HepG2 (cell line): ENCODE data around the gene ADRM1. TPM values are rescaled to one million over a fixed set of nuclear protein-coding genes. Genes with fewer than 3 reads are reported as not detected.

Experiments
- ATAC-seq: fragments of 200-7000 bp; cut with Tn5 transposase; 3 replicates; pipeline ENCODE4 v1.9.1; 2020; ENCODE audit warnings: mild to moderate bottlenecking, moderate library complexity
- BruUV-seq: library from RNA; stranded (reverse); fragments of 400-500 nt; replicated peaks from 2 replicates; lab custom pipeline; 2021; lab: Mats Ljungman, UMichigan
- CTCF ChIA-PET: fragments of 300-600 bp; formaldehyde crosslinking; extraction: SDS; loops from one replicate; lab custom pipeline; 2021; ENCODE audit warnings: low total read pairs, inconsistent platforms, low intra/inter-chr PET ratio; lab: Yijun Ruan, JAX
- POLR2A ChIA-PET: fragments of 350-600 bp; sonication (Branson Sonifier 250); formaldehyde crosslinking; loops from one replicate; lab custom pipeline; 2020; ENCODE audit warnings: antibody characterized with exemption, inconsistent platforms; lab: Yijun Ruan, JAX
- DNase-seq: peaks from one replicate; pipeline ENCODE4 v3.0.0-alpha.2; 2015; ENCODE audit warnings: low spot score
- FAIRE-seq: peaks from 3 replicates; lab custom pipeline; 2011; peaks lifted over from hg19 to GRCh38; lab: Jason Lieb, UNC
- H2AFZ ChIP-seq: one replicate; pipeline ENCODE4 v1.6.1; 2011; ENCODE audit warnings: low read length, inconsistent platforms
- H3K27ac ChIP-seq: fragments of 300-600 bp; 3 replicates; pipeline ENCODE4 v1.8.0; 2011; ENCODE audit warnings: mixed run types, mild to moderate bottlenecking, mixed read lengths, low read length, inconsistent platforms; ENCODE audit not compliant: insufficient read depth; ENCODE audit errors: extremely low read length
- H3K27me3 ChIP-seq, 2 experiments: fragments of 200-600 bp in 1 of 2; 2 replicates in 1 of 2; 3 replicates in 1 of 2; pipeline versions ENCODE4 v1.6.0 to v1.8.0; 2011; ENCODE audit warnings: low read length in 2 of 2, mild to moderate bottlenecking in 2 of 2, moderate library complexity in 2 of 2, inconsistent platforms in 1 of 2; ENCODE audit not compliant: insufficient read depth in 2 of 2, control insufficient read depth in 1 of 2
- H3K36me3 ChIP-seq, 2 experiments: fragments of 200-600 bp in 1 of 2; replicated peaks in 1 of 2; 2 replicates in 1 of 2; 3 replicates in 1 of 2; pipeline versions ENCODE4 v1.5.1 to v1.8.0; 2011; ENCODE audit warnings: low read length in 2 of 2, inconsistent platforms in 1 of 2; ENCODE audit not compliant: insufficient read depth in 2 of 2, control insufficient read depth in 1 of 2
- H3K4me1 ChIP-seq: 2 replicates; pipeline ENCODE4 v1.5.1; 2012; ENCODE audit warnings: low read length, inconsistent platforms; ENCODE audit not compliant: insufficient read depth
- H3K4me2 ChIP-seq: 2 replicates; pipeline ENCODE4 v1.6.0; 2011; ENCODE audit warnings: low read depth, low read length, inconsistent platforms
- H3K4me3 ChIP-seq, 3 experiments: fragments of 200-600 bp in 1 of 3; sonication (generic), shearing (Covaris generic) in 1 of 3; replicated peaks in 1 of 3; 2 replicates each; pipeline ENCODE4 v1.5.1; 2011 to 2016; ENCODE audit warnings: low read length in 3 of 3, inconsistent platforms in 2 of 3, low read depth in 2 of 3, mild to moderate bottlenecking in 2 of 3, control low read depth in 1 of 3, mixed read lengths in 1 of 3; ENCODE audit not compliant: insufficient read depth in 1 of 3
- H3K79me2 ChIP-seq: one replicate; pipeline ENCODE4 v1.6.1; 2011; ENCODE audit warnings: low read length, inconsistent platforms; ENCODE audit not compliant: insufficient read depth
- H3K9ac ChIP-seq: 2 replicates; pipeline ENCODE4 v1.6.0; 2011; ENCODE audit warnings: mild to moderate bottlenecking, low read depth, low read length, inconsistent platforms; ENCODE audit not compliant: insufficient read depth
- H3K9me3 ChIP-seq: 2 replicates; pipeline ENCODE4 v1.5.1; 2012; ENCODE audit warnings: mild to moderate bottlenecking, low read length
- H4K20me1 ChIP-seq: 2 replicates; pipeline ENCODE4 v1.6.0; 2011; ENCODE audit warnings: inconsistent platforms, mild to moderate bottlenecking, low read length, moderate library complexity; ENCODE audit not compliant: insufficient read depth
- AGO2 ChIP-seq: fragments of 200-400 bp; formaldehyde crosslinking; optimal IDR thresholded peaks from 2 replicates; pipeline ENCODE3; 2017; ENCODE audit warnings: mild to moderate bottlenecking, low read depth, low read length, moderate library complexity
- ATM ChIP-seq: fragments of 450-650 bp; IDR thresholded peaks from 2 replicates; pipeline ENCODE4 v1.7.1; 2017; ENCODE audit warnings: mild to moderate bottlenecking, borderline replicate concordance
- DNMT3B ChIP-seq: conservative IDR thresholded peaks from 2 replicates; pipeline ENCODE4 v1.6.1; 2016; ENCODE audit warnings: missing biosample characterization, control low read depth
- HOXA3 ChIP-seq: sonication (generic); formaldehyde crosslinking; IDR thresholded peaks from 2 replicates; pipeline ENCODE4 v1.5.0; 2020; ENCODE audit warnings: missing genetic modification reagents
- MNT ChIP-seq: fragments of 450-650 bp; IDR thresholded peaks from 2 replicates; pipeline ENCODE4 v1.6.1; 2016
- PLSCR1 ChIP-seq: sonication (generic); formaldehyde crosslinking; IDR thresholded peaks from 2 replicates; pipeline ENCODE4 v1.5.0; 2020; ENCODE audit warnings: missing genetic modification reagents, mild to moderate bottlenecking, borderline replicate concordance
- RBM39 ChIP-seq: fragments of 200-400 bp; formaldehyde crosslinking; IDR thresholded peaks from one replicate; pipeline ENCODE4 v1.6.1; 2018; ENCODE audit warnings: antibody characterized with exemption, mild to moderate bottlenecking, low read depth, low read length; ENCODE audit not compliant: poor library complexity, severe bottlenecking
- REPIN1 ChIP-seq: sonication (generic); formaldehyde crosslinking; IDR thresholded peaks from 2 replicates; pipeline ENCODE4 v1.8.0; 2022; ENCODE audit warnings: missing genetic modification reagents, low read depth, mild to moderate bottlenecking, borderline replicate concordance
- TAF15 ChIP-seq: fragments of 200-400 bp; formaldehyde crosslinking; IDR thresholded peaks from one replicate; pipeline ENCODE4 v1.6.1; 2018; ENCODE audit warnings: mild to moderate bottlenecking, low read depth, low read length; ENCODE audit not compliant: poor library complexity, severe bottlenecking
- TRIM24 ChIP-seq: sonication (generic); formaldehyde crosslinking; IDR thresholded peaks from 2 replicates; pipeline ENCODE4 v1.8.0; 2022; ENCODE audit warnings: mild to moderate bottlenecking, missing genetic modification reagents
- ZNF143 ChIP-seq: sonication (generic); formaldehyde crosslinking; IDR thresholded peaks from 2 replicates; pipeline ENCODE4 v1.4.0; 2020; ENCODE audit warnings: missing genetic modification reagents
- ZNF431 ChIP-seq: sonication (generic); formaldehyde crosslinking; IDR thresholded peaks from 2 replicates; pipeline ENCODE4 v1.9.0; 2022; ENCODE audit warnings: missing genetic modification reagents, low read depth, mild to moderate bottlenecking, borderline replicate concordance
- ZNF691 ChIP-seq: sonication (generic); formaldehyde crosslinking; IDR thresholded peaks from 2 replicates; pipeline ENCODE4 v1.4.0; 2020; ENCODE audit warnings: missing genetic modification reagents, low read depth, mild to moderate bottlenecking, borderline replicate concordance
- WGBS: methylation state at CpG from one replicate; pipeline ENCODE4 v1.1.6; 2017; ENCODE audit warnings: low lambda C conversion rate; 5-methylcytosine and 5-hydroxymethylcytosine counted together
- in situ Hi-C: cut with HindIII; loops from 2 replicates; pipeline ENCODE4 v1.10.0; 2017; ENCODE audit warnings: low pct_unique_long_range_greater_than_20kb; ENCODE audit not compliant: extremely low pct_ligation_motif_present
- intact Hi-C: fragments of 100-400 bp; cut with micrococcal nuclease; formaldehyde crosslinking; loops from one replicate; pipeline ENCODE4 v1.10.0; 2022; ENCODE audit not compliant: unreplicated experiment
- polyA plus RNA-seq, 8 experiments: library from polyadenylated mRNA; depleted of rRNA in 3 of 8; stranded (reverse) in 7 of 8; unstranded in 1 of 8; fragments of >200 nt; fragmentation: Illumina TruSeq in 4 of 8; extraction: Trizol in 4 of 8; gene quantifications; 2 replicates each; pipeline versions ENCODE4 v1.2.1 to v1.2.3, GENCODE V29; 2011 to 2016; ENCODE audit warnings: low read depth in 4 of 8, missing spikeins in 1 of 8, mixed read lengths in 1 of 8; ENCODE audit not compliant: insufficient read depth in 1 of 8
- total RNA-seq, 5 experiments: library from RNA; depleted of rRNA; stranded (reverse); fragments of >200 nt; fragmentation: Illumina TruSeq; extraction: Trizol; gene quantifications; 2 replicates each; pipeline ENCODE4 v1.2.3, GENCODE V29; 2016; ENCODE audit warnings: low read depth in 1 of 5

Gene ADRM1
- total and polyA plus RNA-seq, 2 of the 13 experiments (the other 11 are each of a cell fraction or from before 2014, with no cell fraction given) = 92.9 to 154 TPM

GRCh38 chr20:62254021-62254724 lies 48.6 kb upstream of the ADRM1 start:
- intact Hi-C loops = no loop called here
- BruUV-seq = no TSS peak
- no peak for FAIRE-seq

GRCh38 chr20:62255976-62256375 lies 46.8 kb upstream of the ADRM1 start:
- Histone ChIP-seq H3K27me3 (no peaks in the 10 kb centered on the region), H3K36me3 (peaks cover 30 to 55% of the 10 kb centered on the region in 2 experiments), H3K9me3 (no peaks in the 10 kb centered on the region), H4K20me1 (peaks cover 33% of the 10 kb centered on the region), H3K27ac (no peak overlapping the region), H3K4me1 (no peaks in the 10 kb centered on the region), H3K79me2 (peaks cover 36% of the 10 kb centered on the region), H2AFZ (no peak overlapping the region), H3K4me3 (no peak overlapping the region), H3K4me2 (no peak overlapping the region), H3K9ac (no peak overlapping the region)
- CTCF ChIA-PET = no interaction called here
- DNase-seq (no peak), ATAC-seq (no peak), FAIRE-seq (no peak)
- intact Hi-C loops (no loop called here), in situ Hi-C loops (no loop called here)
- no TSS peak for BruUV-seq
- TF ChIP-seq TAF15 = no peak
- TF ChIP-seq TRIM24 (CRISPR knock-in tag) = no peak
- no peak for TF ChIP-seq ZNF431 (CRISPR knock-in tag)
- no peak for TF ChIP-seq HOXA3 (CRISPR knock-in tag)
- TF ChIP-seq REPIN1 (CRISPR knock-in tag) = no peak
- TF ChIP-seq ATM = no peak
- TF ChIP-seq ZNF143 (CRISPR knock-in tag) = no peak
- no peak for TF ChIP-seq ZNF691 (CRISPR knock-in tag)
- no peak for TF ChIP-seq PLSCR1
- no peak for TF ChIP-seq DNMT3B (CRISPR knock-in tag)
- 97% methylated on average over 10 of the region's 10 CpGs for WGBS
- POLR2A ChIA-PET = no interaction called here

More at GRCh38 chr20:62254021-62254724, 48.6 kb upstream of the ADRM1 start:
- ChIA-PET POLR2A (no interaction called here), CTCF (no interaction called here)
- in situ Hi-C loops = no loop called here
- no peak for DNase-seq
- Histone ChIP-seq H3K9ac (no peak overlapping the region), H3K79me2 (peaks cover 51% of the 10 kb centered on the region), H3K4me2 (no peak overlapping the region), H3K9me3 (no peaks in the 10 kb centered on the region), H3K4me3 (no peak overlapping the region), H4K20me1 (peaks cover 43% of the 10 kb centered on the region), H3K36me3 (peaks cover 24 to 38% of the 10 kb centered on the region in 2 experiments; a peak in 4 of 5 replicates), H2AFZ (no peak overlapping the region), H3K27me3 (no peaks in the 10 kb centered on the region), H3K27ac (no peak overlapping the region), H3K4me1 (peaks cover 13% of the 10 kb centered on the region)
- no peak for ATAC-seq
- WGBS = 96% methylated on average over 24 of the region's 24 CpGs
- TF ChIP-seq AGO2 (peak; percentile 45), RBM39 (no peak), HOXA3 (CRISPR knock-in tag) (no peak), MNT (peak; percentile 97)
